Mammary epithelial cell (primary cell): ENCODE data around the gene CSTPP1.

ENCODE experiments used
- EZH2 ChIP-seq: IDR thresholded peaks from 2 replicates; pipeline ENCODE4 v1.6.1; 2012; ENCODE audit warnings: low read length, inconsistent platforms, borderline replicate concordance
- TF ChIP-seq, protein P1 (sequence below), 2 donors: IDR thresholded peaks in 1 of 2; conservative IDR thresholded peaks in 1 of 2; 2 replicates each; pipeline ENCODE4 v1.5.1; 2011 to 2012; ENCODE audit warnings: inconsistent platforms in 2 of 2, low read length in 2 of 2, mild to moderate bottlenecking in 2 of 2, control low read depth in 1 of 2, low read depth in 1 of 2; ENCODE audit not compliant: insufficient read depth in 1 of 2; ENCODE audit errors: extremely low read depth in 1 of 2

DNA sequence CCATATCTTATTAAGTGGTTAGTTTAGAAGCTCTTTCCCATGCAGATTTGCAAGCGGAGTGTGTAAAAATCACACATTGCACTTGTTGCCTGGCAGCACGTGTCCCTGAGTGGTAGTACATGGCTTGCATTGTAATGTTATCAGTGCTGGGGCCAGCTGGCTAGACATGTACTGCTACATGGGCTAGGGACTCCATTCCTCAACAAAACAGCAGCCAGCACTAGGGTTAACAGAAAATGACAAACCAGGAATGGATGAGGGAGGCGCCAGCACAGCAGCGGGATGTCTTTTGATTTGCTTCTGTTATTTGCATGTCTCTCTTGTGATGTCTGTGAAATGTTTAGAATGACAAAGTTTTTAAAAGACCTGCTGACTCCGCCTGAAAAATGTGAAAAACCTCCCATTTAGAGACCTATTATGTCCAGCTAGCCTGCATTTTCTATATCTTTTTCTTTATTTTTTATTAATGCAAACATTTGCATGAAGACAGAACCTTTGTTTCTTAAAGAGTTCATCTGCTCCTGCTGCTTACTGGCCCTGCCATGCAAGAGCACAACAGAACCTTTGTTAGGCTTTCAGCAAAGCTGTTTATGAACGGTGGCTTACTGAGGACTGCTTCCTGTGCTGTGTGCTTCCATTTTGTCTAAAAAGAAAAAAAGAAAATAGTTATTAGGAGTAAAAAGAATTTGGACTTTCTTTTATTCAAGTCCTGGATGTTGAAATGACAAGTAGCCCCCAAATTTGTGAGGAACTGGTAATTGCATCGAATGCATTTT lies 40.7 kb downstream of the CSTPP1 start:
- TF ChIP-seq, protein P1, sequence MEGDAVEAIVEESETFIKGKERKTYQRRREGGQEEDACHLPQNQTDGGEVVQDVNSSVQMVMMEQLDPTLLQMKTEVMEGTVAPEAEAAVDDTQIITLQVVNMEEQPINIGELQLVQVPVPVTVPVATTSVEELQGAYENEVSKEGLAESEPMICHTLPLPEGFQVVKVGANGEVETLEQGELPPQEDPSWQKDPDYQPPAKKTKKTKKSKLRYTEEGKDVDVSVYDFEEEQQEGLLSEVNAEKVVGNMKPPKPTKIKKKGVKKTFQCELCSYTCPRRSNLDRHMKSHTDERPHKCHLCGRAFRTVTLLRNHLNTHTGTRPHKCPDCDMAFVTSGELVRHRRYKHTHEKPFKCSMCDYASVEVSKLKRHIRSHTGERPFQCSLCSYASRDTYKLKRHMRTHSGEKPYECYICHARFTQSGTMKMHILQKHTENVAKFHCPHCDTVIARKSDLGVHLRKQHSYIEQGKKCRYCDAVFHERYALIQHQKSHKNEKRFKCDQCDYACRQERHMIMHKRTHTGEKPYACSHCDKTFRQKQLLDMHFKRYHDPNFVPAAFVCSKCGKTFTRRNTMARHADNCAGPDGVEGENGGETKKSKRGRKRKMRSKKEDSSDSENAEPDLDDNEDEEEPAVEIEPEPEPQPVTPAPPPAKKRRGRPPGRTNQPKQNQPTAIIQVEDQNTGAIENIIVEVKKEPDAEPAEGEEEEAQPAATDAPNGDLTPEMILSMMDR (conservative IDR thresholded peaks at IDR 0.05 in 1 of 2, IDR thresholded peaks at IDR 0.05 in 1 of 2; ENCODE audit: extremely low read depth in 1 of 2, insufficient read depth in 1 of 2, low read depth in 1 of 2, low read length in 2 of 2) = no peak
- no peak for TF ChIP-seq EZH2
